GM23338 (cell line): ENCODE measurements around the gene STAC. TPM values are rescaled to one million over a fixed set of nuclear protein-coding genes. Genes with fewer than 3 reads are reported as not detected.

ENCODE experiments used
- ATAC-seq: fragments of 200-7000 bp; cut with Tn5 transposase; 3 replicates; pipeline ENCODE4 v1.9.1; 2020
- DNase-seq: peaks from one replicate; pipeline ENCODE4 v3.0.0-alpha.2; 2015; ENCODE audit warnings: low spot score
- H2AFZ ChIP-seq: fragments of 200-600 bp; sonication (generic); 2 replicates; pipeline ENCODE4 v1.8.0; 2016; ENCODE audit warnings: antibody characterized with exemption, mild to moderate bottlenecking, moderate library complexity
- H3F3A ChIP-seq: fragments of 200-600 bp; sonication (generic); replicated peaks from 2 replicates; pipeline ENCODE4 v1.8.0; 2017; ENCODE audit warnings: antibody characterized with exemption, mixed run types, low read depth
- H3K27ac ChIP-seq: fragments of 200-600 bp; sonication (generic); 2 replicates; pipeline ENCODE4 v1.6.1; 2016; ENCODE audit warnings: low read depth
- H3K27me3 ChIP-seq: fragments of 200-600 bp; sonication (generic); 2 replicates; pipeline ENCODE4 v1.8.0; 2016; ENCODE audit warnings: mild to moderate bottlenecking, mixed run types, moderate library complexity; ENCODE audit not compliant: insufficient read depth
- H3K36me3 ChIP-seq: fragments of 200-600 bp; sonication (generic); 2 replicates; pipeline ENCODE4 v1.8.0; 2016; ENCODE audit warnings: mild to moderate bottlenecking; ENCODE audit not compliant: insufficient read depth
- H3K4me1 ChIP-seq: fragments of 200-600 bp; sonication (generic); 2 replicates; pipeline ENCODE4 v1.8.0; 2016; ENCODE audit warnings: mild to moderate bottlenecking, moderate library complexity; ENCODE audit not compliant: insufficient read depth
- H3K4me2 ChIP-seq: fragments of 200-600 bp; sonication (generic); 2 replicates; pipeline ENCODE4 v1.7.1; 2017; ENCODE audit warnings: mixed run types
- H3K4me3 ChIP-seq: fragments of 200-600 bp; sonication (generic); 2 replicates; pipeline ENCODE4 v1.6.1; 2016; ENCODE audit warnings: mixed run types
- H3K79me2 ChIP-seq: fragments of 200-600 bp; sonication (generic); replicated peaks from 2 replicates; pipeline ENCODE4 v1.8.0; 2017; ENCODE audit warnings: mild to moderate bottlenecking; ENCODE audit not compliant: insufficient read depth
- H3K9me2 ChIP-seq: fragments of 200-600 bp; sonication (generic); 2 replicates; pipeline ENCODE4 v1.8.0; 2017; ENCODE audit not compliant: insufficient read depth
- H4K20me1 ChIP-seq: fragments of 200-600 bp; sonication (generic); replicated peaks from 2 replicates; pipeline ENCODE4 v1.8.0; 2017; ENCODE audit warnings: mild to moderate bottlenecking; ENCODE audit not compliant: insufficient read depth
- H3K27ac Mint-ChIP-seq: 2 replicates; pipeline ENCODE4 v1.8.0; 2020; ENCODE audit warnings: inconsistent platforms, mild to moderate bottlenecking, moderate library complexity, mixed read lengths
- H3K27me3 Mint-ChIP-seq: 3 replicates; pipeline ENCODE4 v1.8.0; 2022; ENCODE audit warnings: low read depth, mild to moderate bottlenecking, moderate library complexity, mixed read lengths, inconsistent platforms; ENCODE audit not compliant: insufficient read depth, poor library complexity
- H3K36me3 Mint-ChIP-seq: 3 replicates; pipeline ENCODE4 v1.8.0; 2021; ENCODE audit warnings: low read depth, mild to moderate bottlenecking, inconsistent platforms, moderate library complexity, mixed read lengths
- H3K4me1 Mint-ChIP-seq: 3 replicates; pipeline ENCODE4 v1.8.0; 2020; ENCODE audit warnings: mild to moderate bottlenecking, inconsistent platforms, mixed read lengths
- H3K4me3 Mint-ChIP-seq: 3 replicates; pipeline ENCODE4 v1.8.0; 2021; ENCODE audit warnings: moderate library complexity, mild to moderate bottlenecking, inconsistent platforms, mixed read lengths
- H3K9me3 Mint-ChIP-seq: 3 replicates; pipeline ENCODE4 v1.8.0; 2020; ENCODE audit warnings: moderate library complexity, mild to moderate bottlenecking, inconsistent platforms, mixed read lengths
- CREB1 ChIP-seq: fragments of 250-450 bp; sonication (Bioruptor Pico); IDR thresholded peaks from 2 replicates; pipeline ENCODE4 v1.5.0; 2020; ENCODE audit warnings: low read depth, mild to moderate bottlenecking, moderate library complexity
- ETS1 ChIP-seq: IDR thresholded peaks from 2 replicates; pipeline ENCODE4 v1.6.1; 2016; ENCODE audit warnings: antibody characterized with exemption
- EZH2 ChIP-seq: fragments of 200-600 bp; sonication (generic); IDR thresholded peaks from one replicate; pipeline ENCODE4 v1.8.0; 2017; ENCODE audit warnings: antibody characterized with exemption, mild to moderate bottlenecking, low read depth; ENCODE audit not compliant: unreplicated experiment
- EZH2phosphoT487 ChIP-seq: fragments of 200-600 bp; sonication (generic); IDR thresholded peaks from one replicate; pipeline ENCODE4 v1.8.1; 2018; ENCODE audit warnings: antibody characterized with exemption; ENCODE audit not compliant: unreplicated experiment
- JUNB ChIP-seq: IDR thresholded peaks from one replicate; pipeline ENCODE4 v1.6.1; 2016; ENCODE audit warnings: antibody characterized with exemption; ENCODE audit not compliant: unreplicated experiment
- NANOG ChIP-seq: IDR thresholded peaks from 2 replicates; pipeline ENCODE4 v1.6.1; 2016; ENCODE audit warnings: antibody characterized with exemption, borderline replicate concordance
- POLR2AphosphoS5 ChIP-seq: IDR thresholded peaks from 2 replicates; pipeline ENCODE4 v1.6.1; 2016; ENCODE audit warnings: antibody characterized with exemption, low read depth
- STAT1 ChIP-seq: IDR thresholded peaks from one replicate; pipeline ENCODE4 v1.6.1; 2016; ENCODE audit warnings: antibody characterized with exemption; ENCODE audit not compliant: unreplicated experiment
- ZNF114 ChIP-seq: fragments of 250-450 bp; sonication (Bioruptor Pico); IDR thresholded peaks from 2 replicates; pipeline ENCODE4 v1.5.0; 2020; ENCODE audit warnings: mild to moderate bottlenecking, moderate library complexity
- ZNF331 ChIP-seq: fragments of 250-450 bp; sonication (Bioruptor Pico); IDR thresholded peaks from 2 replicates; pipeline ENCODE4 v1.5.0; 2020; ENCODE audit warnings: low read depth, mild to moderate bottlenecking, moderate library complexity
- polyA plus RNA-seq: library from polyadenylated mRNA; unstranded; fragments of >200 nt; fragmentation: Nextera tagmentation; extraction: Ambion mirVana; gene quantifications from 2 replicates; pipeline ENCODE4 v1.2.1, GENCODE V29; 2016
- total RNA-seq: library from RNA; depleted of rRNA; stranded (reverse); fragments of >200 nt; shearing (Covaris generic); gene quantifications from 2 replicates; pipeline ENCODE4 v1.2.3, GENCODE V29; 2014
- TF ChIP-seq, protein P1 (sequence below): IDR thresholded peaks from one replicate; pipeline ENCODE4 v1.6.1; 2018; ENCODE audit warnings: antibody characterized with exemption; ENCODE audit not compliant: unreplicated experiment
- TF ChIP-seq, protein P2 (sequence below), 2 experiments: fragments of 200-600 bp in 1 of 2; sonication (generic) in 1 of 2; conservative IDR thresholded peaks; 2 replicates each; pipeline versions ENCODE4 v1.5.1 to v1.6.1; 2016 to 2017; ENCODE audit warnings: antibody characterized with exemption in 2 of 2, low read depth in 2 of 2, mild to moderate bottlenecking in 2 of 2, moderate library complexity in 1 of 2
- TF ChIP-seq, protein P3 (sequence below): fragments of 250-450 bp; sonication (Bioruptor Pico); IDR thresholded peaks from 2 replicates; pipeline ENCODE4 v1.5.0; 2020; ENCODE audit warnings: mild to moderate bottlenecking, moderate library complexity

Gene STAC
- total and polyA plus RNA-seq, 2 experiments from 2014 or later: 5.6 to 22.9 TPM

DNA sequence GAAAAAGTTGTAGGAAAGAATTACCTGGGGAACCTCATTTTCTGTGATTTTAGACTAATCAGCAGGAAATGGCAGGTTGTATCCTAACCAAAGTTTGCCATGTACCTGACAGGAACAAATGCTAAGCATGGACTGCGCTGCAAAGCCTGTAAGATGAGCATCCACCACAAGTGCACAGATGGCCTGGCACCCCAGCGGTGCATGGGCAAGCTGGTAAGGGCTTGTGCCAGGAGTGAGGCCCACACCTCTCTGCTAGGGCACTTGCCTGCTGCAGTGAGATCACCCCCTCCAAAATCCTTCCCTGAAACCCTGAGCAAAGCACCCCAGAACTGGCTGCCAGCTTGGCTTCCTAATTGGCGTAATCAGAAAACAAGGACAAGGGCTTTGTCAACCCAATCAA lies 102.6 kb downstream of the STAC start:
- Histone ChIP-seq H3K4me1 (no peaks in the 10 kb centered on the region), H2AFZ (no peak overlapping the region), H3K27ac (no peak overlapping the region), H3K9me2 (peaks cover 5% of the 10 kb centered on the region; the same call in 1 of the 2 replicates), H4K20me1 (no peaks in the 10 kb centered on the region), H3K4me3 (no peak overlapping the region), H3F3A (no peaks in the 10 kb centered on the region), H3K79me2 (no peaks in the 10 kb centered on the region), H3K36me3 (no peaks in the 10 kb centered on the region), H3K4me2 (no peak overlapping the region), H3K27me3 (no peaks in the 10 kb centered on the region)
- Mint-ChIP-seq H3K9me3 (no peaks in the 10 kb centered on the region), H3K4me3 (no peak overlapping the region), H3K36me3 (peaks cover 7% of the 10 kb centered on the region; the same call in 2 of the 3 replicates), H3K27me3 (no peaks in the 10 kb centered on the region), H3K4me1 (no peaks in the 10 kb centered on the region), H3K27ac (no peak overlapping the region)
- TF ChIP-seq ZNF331 (no peak), CREB1 (CRISPR knock-in tag) (no peak), EZH2phosphoT487 (no peak), EZH2 (no peak), STAT1 (no peak), ZNF114 (CRISPR knock-in tag) (no peak), POLR2AphosphoS5 (no peak), ETS1 (no peak), JUNB (no peak), NANOG (no peak)
- TF ChIP-seq, protein P1, sequence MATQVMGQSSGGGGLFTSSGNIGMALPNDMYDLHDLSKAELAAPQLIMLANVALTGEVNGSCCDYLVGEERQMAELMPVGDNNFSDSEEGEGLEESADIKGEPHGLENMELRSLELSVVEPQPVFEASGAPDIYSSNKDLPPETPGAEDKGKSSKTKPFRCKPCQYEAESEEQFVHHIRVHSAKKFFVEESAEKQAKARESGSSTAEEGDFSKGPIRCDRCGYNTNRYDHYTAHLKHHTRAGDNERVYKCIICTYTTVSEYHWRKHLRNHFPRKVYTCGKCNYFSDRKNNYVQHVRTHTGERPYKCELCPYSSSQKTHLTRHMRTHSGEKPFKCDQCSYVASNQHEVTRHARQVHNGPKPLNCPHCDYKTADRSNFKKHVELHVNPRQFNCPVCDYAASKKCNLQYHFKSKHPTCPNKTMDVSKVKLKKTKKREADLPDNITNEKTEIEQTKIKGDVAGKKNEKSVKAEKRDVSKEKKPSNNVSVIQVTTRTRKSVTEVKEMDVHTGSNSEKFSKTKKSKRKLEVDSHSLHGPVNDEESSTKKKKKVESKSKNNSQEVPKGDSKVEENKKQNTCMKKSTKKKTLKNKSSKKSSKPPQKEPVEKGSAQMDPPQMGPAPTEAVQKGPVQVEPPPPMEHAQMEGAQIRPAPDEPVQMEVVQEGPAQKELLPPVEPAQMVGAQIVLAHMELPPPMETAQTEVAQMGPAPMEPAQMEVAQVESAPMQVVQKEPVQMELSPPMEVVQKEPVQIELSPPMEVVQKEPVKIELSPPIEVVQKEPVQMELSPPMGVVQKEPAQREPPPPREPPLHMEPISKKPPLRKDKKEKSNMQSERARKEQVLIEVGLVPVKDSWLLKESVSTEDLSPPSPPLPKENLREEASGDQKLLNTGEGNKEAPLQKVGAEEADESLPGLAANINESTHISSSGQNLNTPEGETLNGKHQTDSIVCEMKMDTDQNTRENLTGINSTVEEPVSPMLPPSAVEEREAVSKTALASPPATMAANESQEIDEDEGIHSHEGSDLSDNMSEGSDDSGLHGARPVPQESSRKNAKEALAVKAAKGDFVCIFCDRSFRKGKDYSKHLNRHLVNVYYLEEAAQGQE: no peak
- TF ChIP-seq, protein P2, sequence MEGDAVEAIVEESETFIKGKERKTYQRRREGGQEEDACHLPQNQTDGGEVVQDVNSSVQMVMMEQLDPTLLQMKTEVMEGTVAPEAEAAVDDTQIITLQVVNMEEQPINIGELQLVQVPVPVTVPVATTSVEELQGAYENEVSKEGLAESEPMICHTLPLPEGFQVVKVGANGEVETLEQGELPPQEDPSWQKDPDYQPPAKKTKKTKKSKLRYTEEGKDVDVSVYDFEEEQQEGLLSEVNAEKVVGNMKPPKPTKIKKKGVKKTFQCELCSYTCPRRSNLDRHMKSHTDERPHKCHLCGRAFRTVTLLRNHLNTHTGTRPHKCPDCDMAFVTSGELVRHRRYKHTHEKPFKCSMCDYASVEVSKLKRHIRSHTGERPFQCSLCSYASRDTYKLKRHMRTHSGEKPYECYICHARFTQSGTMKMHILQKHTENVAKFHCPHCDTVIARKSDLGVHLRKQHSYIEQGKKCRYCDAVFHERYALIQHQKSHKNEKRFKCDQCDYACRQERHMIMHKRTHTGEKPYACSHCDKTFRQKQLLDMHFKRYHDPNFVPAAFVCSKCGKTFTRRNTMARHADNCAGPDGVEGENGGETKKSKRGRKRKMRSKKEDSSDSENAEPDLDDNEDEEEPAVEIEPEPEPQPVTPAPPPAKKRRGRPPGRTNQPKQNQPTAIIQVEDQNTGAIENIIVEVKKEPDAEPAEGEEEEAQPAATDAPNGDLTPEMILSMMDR (conservative IDR thresholded peaks at IDR 0.05; ENCODE audit: low read depth in 2 of 2): no peak
- TF ChIP-seq, protein P3, sequence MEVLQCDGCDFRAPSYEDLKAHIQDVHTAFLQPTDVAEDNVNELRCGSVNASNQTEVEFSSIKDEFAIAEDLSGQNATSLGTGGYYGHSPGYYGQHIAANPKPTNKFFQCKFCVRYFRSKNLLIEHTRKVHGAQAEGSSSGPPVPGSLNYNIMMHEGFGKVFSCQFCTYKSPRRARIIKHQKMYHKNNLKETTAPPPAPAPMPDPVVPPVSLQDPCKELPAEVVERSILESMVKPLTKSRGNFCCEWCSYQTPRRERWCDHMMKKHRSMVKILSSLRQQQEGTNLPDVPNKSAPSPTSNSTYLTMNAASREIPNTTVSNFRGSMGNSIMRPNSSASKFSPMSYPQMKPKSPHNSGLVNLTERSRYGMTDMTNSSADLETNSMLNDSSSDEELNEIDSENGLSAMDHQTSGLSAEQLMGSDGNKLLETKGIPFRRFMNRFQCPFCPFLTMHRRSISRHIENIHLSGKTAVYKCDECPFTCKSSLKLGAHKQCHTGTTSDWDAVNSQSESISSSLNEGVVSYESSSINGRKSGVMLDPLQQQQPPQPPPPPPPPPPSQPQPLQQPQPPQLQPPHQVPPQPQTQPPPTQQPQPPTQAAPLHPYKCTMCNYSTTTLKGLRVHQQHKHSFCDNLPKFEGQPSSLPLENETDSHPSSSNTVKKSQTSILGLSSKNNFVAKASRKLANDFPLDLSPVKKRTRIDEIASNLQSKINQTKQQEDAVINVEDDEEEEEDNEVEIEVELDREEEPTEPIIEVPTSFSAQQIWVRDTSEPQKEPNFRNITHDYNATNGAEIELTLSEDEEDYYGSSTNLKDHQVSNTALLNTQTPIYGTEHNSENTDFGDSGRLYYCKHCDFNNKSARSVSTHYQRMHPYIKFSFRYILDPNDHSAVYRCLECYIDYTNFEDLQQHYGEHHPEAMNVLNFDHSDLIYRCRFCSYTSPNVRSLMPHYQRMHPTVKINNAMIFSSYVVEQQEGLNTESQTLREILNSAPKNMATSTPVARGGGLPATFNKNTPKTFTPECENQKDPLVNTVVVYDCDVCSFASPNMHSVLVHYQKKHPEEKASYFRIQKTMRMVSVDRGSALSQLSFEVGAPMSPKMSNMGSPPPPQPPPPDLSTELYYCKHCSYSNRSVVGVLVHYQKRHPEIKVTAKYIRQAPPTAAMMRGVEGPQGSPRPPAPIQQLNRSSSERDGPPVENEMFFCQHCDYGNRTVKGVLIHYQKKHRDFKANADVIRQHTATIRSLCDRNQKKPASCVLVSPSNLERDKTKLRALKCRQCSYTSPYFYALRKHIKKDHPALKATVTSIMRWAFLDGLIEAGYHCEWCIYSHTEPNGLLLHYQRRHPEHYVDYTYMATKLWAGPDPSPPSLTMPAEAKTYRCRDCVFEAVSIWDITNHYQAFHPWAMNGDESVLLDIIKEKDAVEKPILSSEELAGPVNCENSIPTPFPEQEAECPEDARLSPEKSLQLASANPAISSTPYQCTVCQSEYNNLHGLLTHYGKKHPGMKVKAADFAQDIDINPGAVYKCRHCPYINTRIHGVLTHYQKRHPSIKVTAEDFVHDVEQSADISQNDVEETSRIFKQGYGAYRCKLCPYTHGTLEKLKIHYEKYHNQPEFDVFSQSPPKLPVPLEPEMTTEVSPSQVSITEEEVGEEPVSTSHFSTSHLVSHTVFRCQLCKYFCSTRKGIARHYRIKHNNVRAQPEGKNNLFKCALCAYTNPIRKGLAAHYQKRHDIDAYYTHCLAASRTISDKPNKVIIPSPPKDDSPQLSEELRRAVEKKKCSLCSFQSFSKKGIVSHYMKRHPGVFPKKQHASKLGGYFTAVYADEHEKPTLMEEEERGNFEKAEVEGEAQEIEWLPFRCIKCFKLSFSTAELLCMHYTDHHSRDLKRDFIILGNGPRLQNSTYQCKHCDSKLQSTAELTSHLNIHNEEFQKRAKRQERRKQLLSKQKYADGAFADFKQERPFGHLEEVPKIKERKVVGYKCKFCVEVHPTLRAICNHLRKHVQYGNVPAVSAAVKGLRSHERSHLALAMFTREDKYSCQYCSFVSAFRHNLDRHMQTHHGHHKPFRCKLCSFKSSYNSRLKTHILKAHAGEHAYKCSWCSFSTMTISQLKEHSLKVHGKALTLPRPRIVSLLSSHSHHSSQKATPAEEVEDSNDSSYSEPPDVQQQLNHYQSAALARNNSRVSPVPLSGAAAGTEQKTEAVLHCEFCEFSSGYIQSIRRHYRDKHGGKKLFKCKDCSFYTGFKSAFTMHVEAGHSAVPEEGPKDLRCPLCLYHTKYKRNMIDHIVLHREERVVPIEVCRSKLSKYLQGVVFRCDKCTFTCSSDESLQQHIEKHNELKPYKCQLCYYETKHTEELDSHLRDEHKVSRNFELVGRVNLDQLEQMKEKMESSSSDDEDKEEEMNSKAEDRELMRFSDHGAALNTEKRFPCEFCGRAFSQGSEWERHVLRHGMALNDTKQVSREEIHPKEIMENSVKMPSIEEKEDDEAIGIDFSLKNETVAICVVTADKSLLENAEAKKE: no peak
- DNase-seq (no peak), ATAC-seq (no peak)
